H1 (cell line): ENCODE results near the gene ZNF860. TPM values are rescaled to one million over a fixed set of nuclear protein-coding genes. Genes with fewer than 3 reads are reported as not detected.

Source experiments
- CTCF ChIA-PET: fragments of 300-600 bp; sonication (Branson Sonifier 250); formaldehyde crosslinking; loops from one replicate; lab custom pipeline; 2021; ENCODE audit not compliant: partially characterized antibody; lab: Charles Lee
- POLR2A ChIA-PET: fragments of 300-600 bp; sonication (Branson Sonifier 250); formaldehyde crosslinking; loops from one replicate; lab custom pipeline; 2021; ENCODE audit warnings: inconsistent platforms; ENCODE audit not compliant: partially characterized antibody; lab: Charles Lee
- DNase-seq, 2 experiments: peaks; one replicate each; pipeline versions ENCODE4 v3.0.0 to v3.0.0-alpha.2; 2010 to 2022; ENCODE audit warnings: low spot score in 2 of 2, low read depth in 1 of 2, mixed read lengths in 1 of 2
- FAIRE-seq: peaks from 2 replicates; lab custom pipeline; 2011; peaks lifted over from hg19 to GRCh38; lab: Jason Lieb, UNC
- H2AFZ ChIP-seq: 2 replicates; pipeline ENCODE4 v1.8.1; 2012; ENCODE audit warnings: low read length, inconsistent platforms
- H2AK5ac ChIP-seq: 2 replicates; pipeline ENCODE4 v1.6.1; 2013; ENCODE audit warnings: low read depth, low read length
- H2BK120ac ChIP-seq: replicated peaks from 2 replicates; pipeline ENCODE3; 2013; ENCODE audit warnings: low read depth, low read length, inconsistent platforms
- H2BK12ac ChIP-seq: 2 replicates; pipeline ENCODE4 v1.6.1; 2013; ENCODE audit warnings: low read depth, low read length
- H2BK15ac ChIP-seq: 2 replicates; pipeline ENCODE4 v1.6.1; 2013; ENCODE audit warnings: low read length
- H2BK20ac ChIP-seq: 2 replicates; pipeline ENCODE4 v1.6.1; 2013; ENCODE audit warnings: low read length
- H2BK5ac ChIP-seq: 2 replicates; pipeline ENCODE4 v1.6.1; 2013; ENCODE audit warnings: low read depth, low read length
- H3K14ac ChIP-seq: 2 replicates; pipeline ENCODE4 v1.6.1; 2013; ENCODE audit warnings: inconsistent platforms; ENCODE audit not compliant: insufficient read length
- H3K18ac ChIP-seq: 2 replicates; pipeline ENCODE4 v1.6.1; 2013; ENCODE audit warnings: low read length; ENCODE audit errors: extremely low read depth
- H3K23ac ChIP-seq: 2 replicates; pipeline ENCODE4 v1.6.1; 2013; ENCODE audit warnings: inconsistent platforms; ENCODE audit not compliant: insufficient read length
- H3K23me2 ChIP-seq: 2 replicates; pipeline ENCODE4 v1.6.1; 2013; ENCODE audit warnings: low read depth, low read length
- H3K27ac ChIP-seq: 2 replicates; pipeline ENCODE4 v1.6.1; 2011; ENCODE audit warnings: low read depth, low read length, inconsistent platforms
- H3K27me3 ChIP-seq, 4 experiments: replicated peaks in 1 of 4; 1 replicate in 1 of 4; 2 replicates in 3 of 4; pipeline versions ENCODE4 v1.6.1 to v1.8.1; 2011 to 2013; ENCODE audit warnings: low read length in 3 of 4, mild to moderate bottlenecking in 3 of 4, inconsistent platforms in 2 of 4, mixed read lengths in 2 of 4, moderate library complexity in 1 of 4; ENCODE audit not compliant: control insufficient read depth in 3 of 4, insufficient read depth in 3 of 4; ENCODE audit errors: extremely low read depth in 1 of 4
- H3K36me3 ChIP-seq, 4 experiments: 2 replicates each; pipeline versions ENCODE4 v1.6.1 to v1.8.1; 2011 to 2013; ENCODE audit warnings: mild to moderate bottlenecking in 4 of 4, low read length in 3 of 4, moderate library complexity in 2 of 4, control low read depth in 1 of 4, inconsistent platforms in 1 of 4; ENCODE audit not compliant: insufficient read depth in 4 of 4, control insufficient read depth in 2 of 4
- H3K4ac ChIP-seq: replicated peaks from 2 replicates; pipeline ENCODE3; 2013; ENCODE audit warnings: low read length, low read depth, mixed read lengths, inconsistent platforms; ENCODE audit not compliant: insufficient read length
- H3K4me1 ChIP-seq, 4 experiments: replicated peaks in 1 of 4; 1 replicate in 1 of 4; 2 replicates in 3 of 4; pipeline versions ENCODE4 v1.6.1 to v1.8.1; 2011 to 2013; ENCODE audit warnings: low read length in 3 of 4, inconsistent platforms in 2 of 4, mixed read lengths in 1 of 4; ENCODE audit not compliant: insufficient read depth in 4 of 4, control insufficient read depth in 3 of 4
- H3K4me2 ChIP-seq, 2 experiments: 2 replicates each; pipeline versions ENCODE4 v1.6.1 to v1.8.1; 2011 to 2013; ENCODE audit warnings: low read depth in 2 of 2, low read length in 2 of 2, control low read depth in 1 of 2, inconsistent platforms in 1 of 2, mild to moderate bottlenecking in 1 of 2; ENCODE audit not compliant: insufficient read depth in 1 of 2
- H3K4me3 ChIP-seq, 4 experiments: fragments of 200-600, 300-600 bp in 1 of 4; sonication (generic), shearing (Covaris generic), sonication (Bioruptor Twin) in 1 of 4; 2 replicates each; pipeline versions ENCODE4 v1.5.1 to v1.8.1; 2011 to 2016; ENCODE audit warnings: low read length in 4 of 4, low read depth in 3 of 4, control low read depth in 2 of 4, inconsistent platforms in 2 of 4, mild to moderate bottlenecking in 2 of 4, mixed read lengths in 1 of 4, moderate library complexity in 1 of 4; ENCODE audit not compliant: insufficient read depth in 2 of 4; ENCODE audit errors: extremely low read depth in 1 of 4
- H3K56ac ChIP-seq: replicated peaks from 2 replicates; pipeline ENCODE3; 2013; ENCODE audit warnings: low read depth, mild to moderate bottlenecking, mixed read lengths, low read length, inconsistent platforms; ENCODE audit not compliant: insufficient read length
- H3K79me1 ChIP-seq: 2 replicates; pipeline ENCODE4 v1.6.1; 2013; ENCODE audit warnings: low read depth, low read length, control low read depth
- H3K79me2 ChIP-seq, 2 experiments: 2 replicates each; pipeline versions ENCODE4 v1.6.1 to v1.8.1; 2012 to 2013; ENCODE audit warnings: low read length in 2 of 2, mild to moderate bottlenecking in 2 of 2, inconsistent platforms in 1 of 2; ENCODE audit not compliant: insufficient read depth in 2 of 2, control insufficient read depth in 1 of 2
- H3K9ac ChIP-seq, 4 experiments: replicated peaks in 1 of 4; 1 replicate in 1 of 4; 2 replicates in 3 of 4; pipeline versions ENCODE4 v1.6.1 to v1.8.1; 2011 to 2013; ENCODE audit warnings: low read depth in 3 of 4, low read length in 3 of 4, control low read depth in 2 of 4, mild to moderate bottlenecking in 2 of 4, moderate library complexity in 2 of 4, inconsistent platforms in 1 of 4; ENCODE audit errors: extremely low read depth in 1 of 4
- H3K9me3 ChIP-seq, 2 experiments: 2 replicates each; pipeline versions ENCODE4 v1.6.1 to v1.8.1; 2012 to 2013; ENCODE audit warnings: mild to moderate bottlenecking in 2 of 2, moderate library complexity in 2 of 2, control low read depth in 1 of 2, inconsistent platforms in 1 of 2, low read depth in 1 of 2, low read length in 1 of 2, mixed read lengths in 1 of 2; ENCODE audit not compliant: insufficient read depth in 2 of 2
- H4K20me1 ChIP-seq, 2 experiments: replicated peaks in 1 of 2; 2 replicates each; pipeline versions ENCODE3 to v1.8.1; 2011 to 2013; ENCODE audit warnings: inconsistent platforms in 2 of 2, low read length in 2 of 2, mild to moderate bottlenecking in 1 of 2; ENCODE audit not compliant: insufficient read depth in 2 of 2, control insufficient read depth in 1 of 2
- H4K5ac ChIP-seq: 2 replicates; pipeline ENCODE4 v1.6.1; 2013; ENCODE audit warnings: low read length, low read depth, mixed read lengths, inconsistent platforms; ENCODE audit not compliant: insufficient read length
- H4K8ac ChIP-seq: 2 replicates; pipeline ENCODE4 v1.8.0; 2013; ENCODE audit warnings: mild to moderate bottlenecking, moderate library complexity, low read length, inconsistent platforms; ENCODE audit not compliant: insufficient read depth; ENCODE audit errors: extremely low read depth
- H4K91ac ChIP-seq: replicated peaks from 2 replicates; pipeline ENCODE3; 2013; ENCODE audit warnings: low read length, mixed read lengths, inconsistent platforms; ENCODE audit not compliant: insufficient read length
- ASH2L ChIP-seq: fragments of 200-600, 300-600 bp; sonication (generic); IDR thresholded peaks from one replicate; pipeline ENCODE4 v1.7.1; 2017; ENCODE audit warnings: low read length
- CBX5 ChIP-seq: fragments of 300-800, 300-1000 bp; sonication (generic); IDR thresholded peaks from 2 replicates; pipeline ENCODE4 v1.7.1; 2016; ENCODE audit warnings: antibody characterized with exemption, low read length, low read depth
- CREB1 ChIP-seq: IDR thresholded peaks from 2 replicates; pipeline ENCODE4 v1.6.1; 2012; ENCODE audit warnings: inconsistent platforms
- CTCF ChIP-seq, 3 experiments: IDR thresholded peaks; 1 replicate in 2 of 3; 2 replicates in 1 of 3; pipeline versions ENCODE4 v1.5.1 to v1.6.1; 2011; ENCODE audit warnings: low read length in 3 of 3, mild to moderate bottlenecking in 3 of 3, inconsistent platforms in 2 of 3, low read depth in 1 of 3, moderate library complexity in 1 of 3; ENCODE audit not compliant: insufficient read depth in 1 of 3; ENCODE audit errors: control extremely low read depth in 1 of 3
- FOSL1 ChIP-seq: IDR thresholded peaks from 2 replicates; pipeline ENCODE4 v1.6.1; 2011; ENCODE audit warnings: mild to moderate bottlenecking, low read depth, low read length, moderate library complexity; ENCODE audit not compliant: insufficient read depth
- KDM4A ChIP-seq: IDR thresholded peaks from one replicate; pipeline ENCODE4 v1.7.1; 2012; ENCODE audit warnings: low read depth, mild to moderate bottlenecking, moderate library complexity, low read length, inconsistent platforms; ENCODE audit not compliant: severe bottlenecking
- RBBP5 ChIP-seq: IDR thresholded peaks from 2 replicates; pipeline ENCODE4 v1.7.1; 2012; ENCODE audit warnings: low read depth, mild to moderate bottlenecking, inconsistent platforms, low read length, moderate library complexity, borderline replicate concordance
- RXRA ChIP-seq: IDR thresholded peaks from 2 replicates; pipeline ENCODE4 v1.6.1; 2011; ENCODE audit warnings: low read depth, mild to moderate bottlenecking, low read length, moderate library complexity; ENCODE audit not compliant: insufficient read depth
- TAF1 ChIP-seq: IDR thresholded peaks from 2 replicates; pipeline ENCODE4 v1.6.1; 2011; ENCODE audit warnings: mild to moderate bottlenecking, low read depth, low read length
- ZNF274 ChIP-seq: IDR thresholded peaks from 2 replicates; pipeline ENCODE4 v1.7.0; 2012; ENCODE audit warnings: low read length, borderline replicate concordance; ENCODE audit errors: extremely low read depth
- WGBS, 2 experiments: shearing (Covaris generic) in 1 of 2; methylation state at CpG; one replicate each; pipeline versions ENCODE4 v1.1.6 to v1.1.7; 2013 to 2015; ENCODE audit warnings: low lambda C conversion rate in 2 of 2, mixed read lengths in 2 of 2, inconsistent platforms in 1 of 2, low coverage in 1 of 2, missing lambda C conversion rate in 1 of 2; ENCODE audit not compliant: insufficient replicate concordance in 2 of 2, insufficient coverage in 1 of 2, insufficient read length in 1 of 2; ENCODE audit errors: extremely low coverage in 1 of 2, missing lambda C conversion rate in 1 of 2; 5-methylcytosine and 5-hydroxymethylcytosine counted together
- polyA plus RNA-seq, 7 experiments: library from polyadenylated mRNA; depleted of rRNA in 3 of 7; stranded (reverse) in 5 of 7; unstranded in 2 of 7; fragments of >200 nt in 5 of 7; fragments of 200-250 nt in 2 of 7; gene quantifications; 1 replicate in 5 of 7; 2 replicates in 1 of 7; 4 replicates in 1 of 7; pipeline versions ENCODE4 v1.2.1 to v1.2.3, GENCODE V29; 2011 to 2013; ENCODE audit warnings: missing spikeins in 2 of 7, mixed read lengths in 2 of 7
- total RNA-seq: library from RNA; stranded (reverse); fragmentation: NEBNext Ultra II Directional; extraction: Animal tissue kit (Norgen Biotek cat#: 25700); gene quantifications from 2 replicates; pipeline ENCODE4 v1.2.1, GENCODE V29; 2021
- TF ChIP-seq, protein P1 (sequence below): IDR thresholded peaks from 2 replicates; pipeline ENCODE4 v1.6.1; 2012; ENCODE audit warnings: inconsistent platforms

The ZNF860 gene
- total and polyA plus RNA-seq, 2 of the 8 experiments (the other 6 are each of a cell fraction or from before 2014, with no cell fraction given) = 3.2 to 8.6 TPM

DNA sequence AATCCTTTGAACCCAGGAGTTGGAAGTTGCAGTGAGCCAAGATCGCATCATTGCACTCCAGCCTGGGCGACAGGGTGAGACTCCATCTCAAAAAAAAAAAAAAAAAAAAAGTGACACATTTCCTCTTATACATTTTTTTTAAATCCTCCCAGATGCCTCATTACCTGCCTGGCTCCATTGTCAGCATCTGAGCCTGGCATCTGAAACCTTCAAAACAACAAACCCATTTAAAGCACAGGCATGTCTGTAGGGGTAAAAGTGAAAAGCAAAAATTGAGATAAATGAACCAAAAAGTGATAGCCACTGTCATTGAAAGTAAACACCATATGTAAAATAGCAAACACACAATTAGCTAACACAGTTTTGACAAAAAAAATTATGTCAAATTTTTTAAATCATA, 39.1 kb upstream of the ZNF860 start:
- H3K79me2 ChIP-seq = peaks cover 30 to 89% of the 10 kb centered on the region in 2 experiments
- no peak overlapping the region for H2BK120ac ChIP-seq
- H3K9me3 ChIP-seq = no peaks in the 10 kb centered on the region
- no peak overlapping the region for H3K9ac ChIP-seq
- no peak overlapping the region for H3K27ac ChIP-seq
- peaks cover 19% of the 10 kb centered on the region for H3K79me1 ChIP-seq
- H3K4me1 ChIP-seq = peaks cover 2 to 21% (median 12%) of the 10 kb centered on the region in 4 experiments
- H3K4me3 ChIP-seq = no peak overlapping the region
- H3K4ac ChIP-seq = no peak overlapping the region
- H4K5ac ChIP-seq = no peak overlapping the region
- no peak overlapping the region for H2BK12ac ChIP-seq
- no peak overlapping the region; a peak in 1 of 4 replicates for H3K4me2 ChIP-seq
- no peak overlapping the region for H2BK5ac ChIP-seq
- no peaks in the 10 kb centered on the region for H3K36me3 ChIP-seq
- no peak overlapping the region for H3K18ac ChIP-seq
- H3K56ac ChIP-seq = no peak overlapping the region
- no peak overlapping the region for H4K91ac ChIP-seq
- H3K23me2 ChIP-seq = peaks cover 3% of the 10 kb centered on the region; the same call in 1 of the 2 replicates
- no peak for DNase-seq
- no peak overlapping the region for H3K14ac ChIP-seq
- WGBS, 2 experiments = 86% methylated on average over 1 of the region's 2 CpGs; no CpG with 5 or more reads in 1 of the 2 experiments
- ChIA-PET POLR2A (no interaction called here), CTCF (interaction anchor here (1.4 kb wide), 1 partner anchor 18 kb away, joined by 4 read pairs; no protein-coding TSS in a partner anchor)
- peaks cover 0 to 4% of the 10 kb centered on the region in 2 experiments for H4K20me1 ChIP-seq
- no peak overlapping the region for H2AK5ac ChIP-seq
- no peak overlapping the region for H2BK15ac ChIP-seq
- H4K8ac ChIP-seq = no peak overlapping the region
- no peak overlapping the region for H2AFZ ChIP-seq
- no peak overlapping the region for H2BK20ac ChIP-seq
- no peaks in the 10 kb centered on the region for H3K27me3 ChIP-seq
- no peak overlapping the region for H3K23ac ChIP-seq
- no peak for FAIRE-seq
- TF ChIP-seq TAF1 (no peak), ZNF274 (no peak), KDM4A (no peak), CREB1 (no peak), ASH2L (no peak), RBBP5 (no peak), RXRA (no peak), CTCF (IDR thresholded peaks at IDR 0.05; ENCODE audit: control extremely low read depth in 1 of 3, insufficient read depth in 1 of 3, low read depth in 1 of 3, low read length in 3 of 3) (no peak), CBX5 (no peak), FOSL1 (no peak)
- TF ChIP-seq, protein P1, sequence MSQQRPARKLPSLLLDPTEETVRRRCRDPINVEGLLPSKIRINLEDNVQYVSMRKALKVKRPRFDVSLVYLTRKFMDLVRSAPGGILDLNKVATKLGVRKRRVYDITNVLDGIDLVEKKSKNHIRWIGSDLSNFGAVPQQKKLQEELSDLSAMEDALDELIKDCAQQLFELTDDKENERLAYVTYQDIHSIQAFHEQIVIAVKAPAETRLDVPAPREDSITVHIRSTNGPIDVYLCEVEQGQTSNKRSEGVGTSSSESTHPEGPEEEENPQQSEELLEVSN = no peak
